HG03354 (cell line): ENCODE measurements around the gene C8G.

ENCODE experiments used
- ATAC-seq: cut with Tn5 transposase; IDR thresholded peaks from one replicate; pipeline ENCODE4 v1.9.1; 2021; ENCODE audit warnings: mild to moderate bottlenecking; ENCODE audit not compliant: unreplicated experiment, poor library complexity, severe bottlenecking

Gene C8G

DNA sequence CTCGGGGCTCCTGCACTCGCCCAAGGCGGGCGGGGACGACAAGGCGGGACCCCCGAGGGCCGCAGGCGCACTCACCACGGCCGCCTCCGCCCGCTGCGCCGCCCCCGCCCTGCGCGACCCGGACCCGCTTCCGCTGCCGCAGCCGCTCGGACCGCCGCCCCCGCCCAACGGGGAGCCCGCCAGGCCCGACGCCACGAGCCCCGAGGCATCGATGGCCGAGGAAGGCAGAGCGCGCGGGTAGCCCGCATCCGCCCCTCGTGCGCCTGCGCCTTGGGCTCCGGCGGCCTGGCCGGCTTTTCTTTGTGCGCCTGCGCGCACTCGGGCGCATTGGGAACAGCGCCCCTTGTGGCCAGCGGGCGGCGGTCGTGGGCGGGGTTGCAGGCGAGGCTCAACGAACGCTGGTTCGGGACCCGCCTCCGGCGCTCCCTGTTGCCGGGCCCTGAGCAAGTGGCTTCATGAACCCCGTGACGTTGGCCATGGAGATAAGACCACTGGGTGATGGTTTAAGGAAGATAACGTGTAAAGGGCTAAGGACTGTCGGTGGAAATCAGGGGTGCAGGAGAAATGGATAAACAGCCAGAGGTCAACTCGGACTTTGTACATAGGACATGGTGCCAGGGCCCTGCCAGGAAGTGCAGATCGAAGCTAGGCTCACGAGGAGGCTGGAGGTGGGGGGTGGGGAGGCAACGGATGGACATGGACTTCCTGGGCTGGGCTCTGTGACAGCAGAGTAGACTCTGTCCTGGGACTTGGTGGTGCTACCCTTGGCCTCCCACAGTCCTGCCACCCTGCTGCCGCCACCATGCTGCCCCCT, at the start of gene C8G, which contains the start of gene FBXW5:
C8G (plus strand) TSS at position 725 of the 814 bp plus-strand sequence; CDS start at position 803, 78 bp downstream.
FBXW5 (minus strand) TSS at position 220 of the 814 bp plus-strand sequence. CDS start 655 bp downstream, outside the sequence.
- peak; percentile 83 for ATAC-seq

DNA sequence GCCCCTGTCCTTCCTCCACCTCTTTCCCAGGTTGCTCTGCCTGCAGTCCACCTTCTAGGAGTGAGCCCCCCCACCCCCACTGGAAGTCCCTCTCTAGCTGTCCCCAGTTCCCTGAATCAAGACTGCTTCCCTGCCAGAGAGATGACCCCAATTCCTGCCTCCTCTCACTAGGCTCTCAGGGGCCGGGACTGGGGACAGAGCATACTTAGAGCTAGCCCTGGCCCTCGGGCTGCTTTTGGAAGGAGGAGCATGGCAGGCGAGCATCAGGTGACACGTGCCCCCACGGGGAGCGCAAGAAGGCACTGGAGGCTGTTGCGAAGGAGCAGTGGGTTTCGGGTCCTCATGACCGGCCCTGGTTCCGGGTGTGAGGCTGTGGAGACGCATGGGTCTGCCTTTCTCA, 49.0 kb upstream of the C8G start:
- no peak for ATAC-seq

DNA sequence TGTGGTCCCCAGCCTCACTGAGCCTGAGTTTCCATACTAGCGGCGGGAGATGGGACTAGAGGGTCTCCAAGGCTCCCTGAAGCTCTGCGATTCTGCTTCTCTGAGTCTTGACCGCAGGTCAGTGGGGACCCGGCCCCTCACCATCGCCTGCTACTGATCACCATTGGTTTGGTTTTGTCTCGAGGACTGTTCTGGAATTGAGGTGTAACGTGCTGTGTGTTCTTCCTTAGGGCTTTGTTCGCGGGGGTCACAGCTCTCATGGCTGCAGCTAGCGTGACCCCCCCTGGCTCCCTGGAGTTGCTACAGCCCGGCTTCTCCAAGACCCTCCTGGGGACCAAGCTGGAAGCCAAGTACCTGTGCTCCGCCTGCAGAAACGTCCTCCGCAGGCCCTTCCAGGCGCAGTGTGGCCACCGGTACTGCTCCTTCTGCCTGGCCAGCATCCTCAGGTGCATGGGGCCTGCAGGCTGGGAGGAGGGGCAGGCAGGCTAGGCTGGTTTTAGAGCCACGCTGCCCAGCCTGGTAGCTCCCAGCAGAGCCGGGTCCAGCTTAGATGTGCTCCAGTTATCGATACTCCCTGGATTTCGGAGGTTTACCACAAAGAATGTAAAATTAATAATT, 46.5 kb upstream of the C8G start:
- ATAC-seq: no peak

DNA sequence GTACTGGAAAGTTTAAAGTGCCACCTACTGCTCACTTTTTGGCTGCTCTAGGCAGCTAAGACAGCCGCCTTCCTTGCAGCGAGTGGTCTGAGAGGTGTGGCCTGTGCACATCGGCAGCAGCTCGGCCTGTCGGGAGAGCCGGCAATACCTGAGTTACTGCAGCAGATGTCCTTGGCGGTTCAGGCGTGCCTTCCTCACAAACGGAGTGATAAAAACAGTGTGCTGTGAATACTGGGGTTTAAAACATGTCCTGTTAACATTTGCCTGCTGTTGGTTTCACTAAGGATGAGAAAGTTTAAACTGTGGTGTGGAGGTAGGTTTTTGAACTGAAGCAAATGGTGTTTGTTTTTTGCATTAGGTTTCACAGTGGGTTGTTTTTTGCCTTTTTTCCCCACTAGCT, 45.8 kb upstream of the C8G start:
- peak; percentile 40 for ATAC-seq

DNA sequence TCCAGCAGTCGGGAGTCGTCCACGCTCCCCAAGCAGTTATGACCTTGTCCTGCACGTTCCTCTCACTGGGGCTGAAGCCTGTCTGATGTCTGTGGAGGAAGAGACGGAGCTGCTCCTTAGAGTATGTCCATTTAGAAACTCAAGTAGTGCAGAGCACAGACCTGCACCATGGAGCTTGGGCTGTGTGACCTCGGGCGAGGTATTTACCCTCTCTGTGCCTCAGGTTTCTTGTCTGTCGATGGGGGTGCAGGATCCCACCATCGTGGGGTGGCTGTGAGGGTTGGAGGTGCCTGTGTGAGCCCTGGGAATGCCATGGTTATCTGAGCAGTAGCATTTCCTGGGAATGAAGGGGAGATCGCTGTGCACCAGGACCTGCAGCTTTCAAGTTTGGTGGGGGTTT, 44.5 kb upstream of the C8G start:
- no peak for ATAC-seq

DNA sequence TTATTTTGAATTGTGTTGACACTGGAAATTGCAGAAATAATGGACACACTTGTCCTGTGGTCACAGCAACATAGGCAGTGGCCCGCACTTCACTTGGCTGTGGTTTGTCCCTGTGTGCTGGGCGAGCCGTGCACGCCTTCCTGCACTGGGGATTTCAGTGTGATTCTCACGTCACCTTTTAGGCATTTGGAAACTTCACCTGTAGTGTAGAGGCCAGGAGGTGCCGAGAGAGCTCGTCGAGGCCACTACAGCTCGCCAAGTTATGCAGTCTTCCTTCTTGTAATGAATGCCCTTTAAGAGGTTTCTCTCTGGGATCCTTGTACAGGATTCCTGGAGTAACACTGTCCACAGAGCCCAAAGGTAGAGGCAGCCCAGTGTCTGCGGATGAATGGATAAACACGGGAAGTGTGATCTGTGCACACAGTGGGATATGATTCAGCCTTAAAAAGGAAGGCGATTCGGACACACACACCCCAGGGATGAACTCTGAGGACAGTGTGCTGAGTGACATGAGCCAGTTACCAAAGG, 44.0 kb upstream of the C8G start:
- ATAC-seq: no peak

DNA sequence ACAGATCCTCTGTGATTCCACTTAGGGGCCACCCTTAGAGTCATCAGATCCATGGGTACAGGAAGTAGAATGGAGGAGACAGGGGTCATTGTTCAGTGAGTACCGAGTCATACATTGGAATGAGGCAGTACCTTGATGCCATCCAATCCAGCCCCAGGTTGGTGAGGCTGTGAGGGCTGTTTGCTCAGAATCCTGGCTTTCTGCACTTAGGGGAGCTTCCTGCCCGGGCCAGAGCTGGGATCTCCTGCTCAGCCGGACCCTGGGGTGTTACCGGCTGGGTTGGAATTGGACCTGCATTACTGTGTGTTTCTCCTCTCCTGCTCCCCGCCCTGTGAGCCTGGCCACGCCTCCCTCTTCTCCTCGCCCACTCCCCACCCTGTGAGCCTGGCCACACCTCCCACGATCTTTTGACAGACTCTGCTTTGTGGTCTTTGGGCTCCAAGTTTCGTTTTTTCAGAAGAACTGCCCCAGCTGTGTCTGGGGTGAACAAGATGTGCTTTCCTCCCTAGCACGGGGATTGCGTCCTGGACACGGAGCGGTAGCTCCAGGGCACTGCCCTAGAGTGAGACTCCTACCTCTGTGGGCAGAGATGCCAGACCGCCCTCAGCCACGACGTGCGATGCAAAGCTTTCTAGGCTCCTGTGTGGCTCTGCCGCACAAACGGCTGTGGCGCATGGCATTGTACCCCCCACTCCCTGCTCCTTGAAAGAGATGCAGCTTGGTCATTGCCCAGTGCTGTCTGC, 43.4 kb upstream of the C8G start:
- peak; percentile 58 for ATAC-seq

DNA sequence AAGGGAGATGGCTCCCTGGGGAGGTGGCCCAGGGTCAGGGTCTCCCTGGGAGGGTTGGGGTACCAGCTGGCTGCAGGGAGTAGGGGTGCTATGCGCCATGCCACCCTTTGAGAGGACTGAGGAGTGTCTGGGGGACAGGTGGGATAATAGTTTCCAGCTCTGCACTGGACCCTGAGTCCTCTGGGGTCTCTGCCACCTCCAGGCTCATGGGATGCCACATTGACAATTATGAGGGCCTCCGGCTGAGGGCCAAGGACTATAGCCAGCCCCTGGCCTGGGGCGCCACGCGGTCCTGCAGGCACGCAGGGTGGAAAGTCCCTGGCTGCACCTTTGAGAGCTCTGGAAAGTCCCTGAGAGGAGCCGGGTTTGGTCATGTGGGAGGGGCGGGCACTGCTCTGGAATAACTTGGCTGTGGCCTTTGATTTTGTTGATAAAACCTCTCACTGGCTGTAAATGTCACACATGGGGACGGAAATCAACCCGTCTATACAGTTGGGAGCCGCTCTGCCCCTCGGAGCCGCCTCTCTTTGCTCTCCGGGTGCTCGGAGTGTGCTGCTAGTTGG, 42.7 kb upstream of the C8G start:
- peak; percentile 71 for ATAC-seq

DNA sequence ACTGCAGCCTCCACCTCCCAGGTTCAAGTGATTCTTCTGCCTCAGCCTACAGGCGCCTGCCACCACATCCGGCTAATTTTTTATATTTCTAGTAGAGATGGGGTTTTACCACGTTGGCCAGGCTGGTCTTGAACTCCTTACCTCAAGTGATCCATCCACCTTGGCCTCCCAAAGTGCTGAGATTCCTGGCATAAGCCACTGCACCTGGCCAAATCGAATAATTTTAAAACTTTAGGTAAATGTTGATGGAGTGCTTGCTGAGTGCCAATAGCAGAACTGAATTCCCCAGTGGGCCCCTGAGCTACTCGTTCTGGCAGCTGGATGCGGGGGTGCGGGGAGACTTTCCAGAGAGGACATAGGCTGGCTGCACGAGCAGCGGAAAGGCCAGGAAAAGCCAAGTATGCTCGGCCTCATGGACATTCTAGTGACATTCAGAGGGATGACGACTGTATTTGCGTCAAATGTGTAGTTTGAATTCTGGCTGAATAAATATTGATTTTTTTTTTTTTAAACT, 41.9 kb upstream of the C8G start:
- ATAC-seq: no peak

DNA sequence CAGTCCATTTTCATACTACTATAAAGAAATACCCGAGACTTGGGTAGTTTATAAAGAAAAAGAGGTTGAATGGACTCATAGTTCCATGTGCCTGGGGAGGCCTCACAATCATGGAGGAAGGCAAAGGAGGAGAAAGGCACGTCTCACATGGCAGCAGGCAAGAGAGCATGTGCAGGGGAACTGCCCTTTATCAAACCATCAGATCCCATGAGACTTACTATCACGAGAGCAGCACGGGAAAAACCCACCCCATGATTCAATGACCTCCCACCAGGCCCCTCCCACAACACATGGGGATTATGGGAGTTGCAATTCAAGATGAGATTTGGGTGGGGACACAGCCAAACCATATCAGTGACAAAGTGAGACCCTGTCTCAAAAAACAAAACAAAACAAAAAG, 38.8 kb upstream of the C8G start:
- ATAC-seq: no peak

DNA sequence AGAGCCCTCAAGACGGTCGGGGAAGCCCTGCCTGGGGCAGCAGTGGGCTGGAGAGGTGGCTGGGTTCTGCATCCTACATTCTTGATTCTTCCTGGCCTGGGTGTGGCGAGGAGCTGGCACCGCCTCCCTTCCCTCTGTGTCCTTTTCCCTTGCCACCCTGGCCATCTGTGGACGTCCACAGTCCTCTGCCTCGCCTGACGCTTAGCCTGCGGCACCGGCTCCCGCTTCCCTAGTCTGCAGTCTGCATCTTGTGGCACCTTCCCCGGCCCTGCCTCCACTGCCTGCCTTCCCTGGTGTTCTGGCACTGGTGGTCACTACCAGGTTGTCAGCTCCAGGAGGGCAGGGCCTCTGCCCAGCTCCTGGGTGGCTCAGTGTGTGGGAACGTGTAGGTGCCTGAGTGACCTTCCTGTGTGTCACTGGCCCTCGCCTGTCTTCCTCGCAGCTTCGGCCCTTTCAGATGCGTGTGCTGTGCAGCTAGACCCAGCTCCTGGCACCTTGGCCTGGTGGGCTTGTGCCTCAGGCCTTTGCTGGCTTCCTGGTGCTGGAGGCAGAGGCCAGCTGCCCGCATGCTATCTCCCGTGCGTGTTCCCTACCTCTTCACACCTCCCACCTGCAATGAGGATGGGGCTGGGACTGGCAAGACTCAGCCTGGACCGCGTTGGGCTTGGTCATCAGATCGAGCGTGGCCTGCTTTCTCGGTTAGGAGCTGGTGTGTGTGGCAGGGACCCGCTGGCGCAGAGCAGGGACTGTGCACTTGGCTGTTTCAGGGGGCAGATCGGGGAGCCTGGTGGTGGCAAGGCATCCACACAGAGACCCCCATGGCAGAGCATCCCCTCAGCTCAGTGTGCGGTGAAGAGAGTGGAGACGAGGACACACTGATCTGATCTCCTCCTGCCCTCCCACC, 37.8 kb upstream of the C8G start:
- ATAC-seq: no peak

DNA sequence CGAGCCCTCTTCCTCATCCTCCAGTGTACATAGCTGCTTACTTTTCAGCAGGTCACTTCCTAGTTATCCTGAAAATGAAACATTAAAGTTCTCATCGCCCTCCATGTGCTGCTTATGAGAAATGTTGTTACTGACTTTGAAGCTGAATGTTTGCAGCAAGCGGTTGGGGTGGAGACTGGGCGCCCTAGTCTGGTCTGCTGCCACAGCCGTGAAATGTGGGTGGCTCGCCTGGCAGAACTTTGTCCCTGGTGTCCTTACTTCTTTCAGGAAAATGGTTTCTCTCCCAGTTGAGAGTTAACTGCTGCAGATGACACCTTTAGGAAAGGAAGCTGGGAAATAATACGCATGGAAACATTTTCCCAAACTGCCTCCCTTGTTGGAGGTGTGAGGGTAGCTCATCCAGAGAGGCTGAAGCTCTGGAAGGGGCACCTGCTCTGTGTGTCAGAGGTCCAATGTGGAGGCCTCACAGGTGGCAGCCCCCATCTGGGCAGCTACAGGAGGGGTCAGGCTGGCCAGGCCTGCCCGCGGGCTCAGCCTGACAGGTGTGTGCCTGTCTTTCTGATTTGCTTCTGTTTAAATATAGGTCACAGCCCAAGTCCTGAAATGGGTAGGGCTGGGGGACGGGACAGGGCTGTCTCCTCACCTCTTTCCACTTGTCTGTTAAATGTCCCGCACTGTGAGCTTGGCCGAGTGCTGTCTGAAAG, 34.7 kb upstream of the C8G start:
- ATAC-seq: no peak

DNA sequence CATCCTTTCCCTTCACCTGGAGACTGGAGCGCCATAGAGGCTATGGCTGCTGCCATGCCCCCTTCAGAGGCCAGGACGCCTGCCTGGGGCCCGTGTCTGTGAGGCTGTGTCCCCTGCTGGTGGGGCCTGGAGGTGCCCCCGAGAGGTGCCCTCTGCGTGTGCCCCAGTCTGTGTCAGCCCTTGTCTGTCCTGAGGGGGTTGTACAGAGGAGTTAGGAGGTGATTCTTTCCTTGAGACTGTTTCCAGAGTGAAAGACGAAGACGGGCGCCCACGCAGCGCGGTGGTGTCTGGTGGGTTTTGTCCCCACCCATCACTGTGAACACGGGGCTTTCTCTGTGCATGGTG, 34.2 kb upstream of the C8G start:
- ATAC-seq: no peak

DNA sequence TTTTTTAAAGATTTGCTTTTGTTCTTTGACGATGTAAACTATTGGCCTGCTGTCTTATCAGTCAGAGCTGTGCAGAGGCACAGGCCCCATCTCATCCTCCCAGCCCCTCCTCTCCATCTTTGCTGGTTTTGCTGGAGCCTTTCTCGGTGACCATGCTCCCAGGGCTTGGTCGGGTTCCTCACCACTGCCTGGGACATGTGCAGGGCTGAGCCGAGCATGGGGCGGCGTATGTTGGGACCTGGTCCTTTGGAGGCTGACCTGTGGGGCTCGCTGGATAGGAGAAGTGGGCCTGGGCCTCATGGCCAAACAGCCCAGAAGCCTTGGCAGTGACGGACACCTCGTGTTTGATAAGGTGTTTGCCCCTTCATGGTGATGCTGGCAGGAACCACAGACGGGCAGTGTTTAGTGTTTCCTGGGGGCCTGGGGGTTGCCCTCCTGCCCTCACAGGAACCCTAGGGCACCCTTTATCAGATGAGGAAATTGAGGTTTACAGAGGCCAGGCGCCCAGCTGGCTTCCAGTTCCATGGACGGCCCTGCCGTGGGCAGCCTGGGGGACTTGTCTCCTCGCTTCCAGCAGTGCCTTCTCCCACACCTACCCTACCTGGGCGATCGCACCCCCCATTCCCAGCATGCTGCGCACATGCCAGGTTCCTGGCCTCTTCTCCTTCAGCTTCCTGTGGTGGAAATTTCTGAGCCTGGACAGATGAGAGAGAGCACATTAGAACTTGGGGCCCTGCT, 31.2 kb upstream of the C8G start:
- ATAC-seq: no peak

DNA sequence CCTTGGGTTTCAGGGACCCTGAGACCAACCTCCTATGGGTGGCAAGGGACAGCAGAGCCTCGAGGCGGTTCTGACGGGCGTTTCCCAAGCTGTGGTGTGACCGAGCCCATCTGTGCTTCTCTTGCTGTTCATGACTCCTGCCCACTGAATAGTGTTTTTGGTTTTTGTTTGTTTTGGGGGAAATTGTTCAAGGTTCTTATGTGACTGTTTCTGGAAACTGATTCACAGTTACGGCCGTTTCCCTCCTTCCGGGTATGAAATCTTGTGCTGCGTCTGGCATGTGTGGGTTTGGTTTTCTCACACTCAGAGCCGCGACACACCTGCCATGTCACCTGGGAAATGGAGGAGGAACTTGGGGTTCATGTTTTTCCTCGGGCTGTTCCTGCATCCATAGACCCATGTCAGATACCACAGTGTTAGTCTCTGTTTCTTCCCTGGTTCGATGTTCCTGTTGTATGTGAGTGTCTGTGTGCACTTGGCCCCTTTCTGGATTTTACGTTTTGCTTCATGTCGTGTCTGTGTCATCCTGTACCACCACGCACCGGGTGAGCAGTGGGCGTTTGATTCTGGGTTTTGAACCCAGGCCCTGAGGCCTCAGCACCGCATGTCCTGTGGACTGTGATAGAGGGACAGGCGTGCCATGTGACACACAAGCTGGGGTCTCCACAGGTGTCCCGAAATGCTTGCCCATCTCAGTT, 29.3 kb upstream of the C8G start:
- ATAC-seq: no peak

DNA sequence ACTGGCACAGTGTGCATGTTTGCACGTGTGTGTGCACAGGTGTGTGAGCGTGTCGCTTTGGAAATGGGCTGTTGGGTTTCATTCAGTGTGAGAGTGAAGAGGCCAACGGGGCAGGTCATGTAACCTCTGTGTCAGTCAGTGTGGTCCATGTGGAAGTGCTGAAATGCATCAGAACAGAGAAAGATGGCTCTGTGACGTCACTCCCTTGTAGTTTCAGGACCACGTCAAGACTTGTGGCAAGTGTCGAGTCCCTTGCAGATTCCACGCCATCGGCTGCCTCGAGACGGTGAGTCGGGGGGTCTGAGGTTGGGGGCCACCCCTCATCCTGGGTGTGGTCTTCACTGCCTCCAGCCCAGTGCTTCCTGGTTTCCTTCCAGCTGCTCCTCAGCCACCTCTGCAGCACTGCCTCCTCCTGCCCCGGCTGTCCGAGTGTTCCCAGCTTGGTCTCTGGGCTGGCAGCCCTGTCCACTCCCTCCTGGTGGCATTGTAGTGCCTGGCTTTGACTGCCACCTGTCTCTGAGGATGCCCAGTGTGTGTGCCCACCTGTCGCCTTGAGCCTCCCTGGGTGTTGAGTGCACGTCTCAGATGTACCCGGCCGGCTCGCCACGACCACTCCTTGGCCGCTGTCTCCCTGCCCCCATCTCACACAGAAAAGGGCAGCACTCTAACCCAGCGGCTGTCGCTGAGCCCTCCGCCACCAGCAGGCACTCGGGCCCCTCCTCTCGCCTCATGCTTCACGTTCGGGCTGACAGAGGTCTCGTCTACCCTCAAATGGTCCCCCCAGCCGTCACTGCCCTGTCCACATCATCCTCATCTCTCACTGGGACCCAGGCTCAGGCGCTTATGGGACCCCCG, 28.5 kb upstream of the C8G start:
- no peak for ATAC-seq
